ENCODE measurements around the gene PNLIPRP3.

PNLIPRP3 gene

GRCh38 chr10:116521424-116522290 is 94.0 kb downstream of the PNLIPRP3 start:
- peak; percentile 38 for DNase-seq

GRCh38 chr10:116522803-116523381 is 95.2 kb downstream of the PNLIPRP3 start:
- DNase-seq, result no peak

- no peak for DNase-seq
These were observed 97.1 kb downstream of the PNLIPRP3 start for GRCh38 chr10:116524736-116525135.

- no peak for DNase-seq
These were observed 98.6 kb downstream of the PNLIPRP3 start for GRCh38 chr10:116526219-116526618.
